Keratinocyte (primary cell): ENCODE data around the gene RNF166.

Experiments
- CTCF ChIP-seq, 3 experiments: IDR thresholded peaks in 1 of 3; conservative IDR thresholded peaks in 1 of 3; optimal IDR thresholded peaks in 1 of 3; 2 replicates in 2 of 3; 3 replicates in 1 of 3; pipeline versions ENCODE3 to v1.5.1; 2011; ENCODE audit warnings: low read length in 3 of 3, mild to moderate bottlenecking in 3 of 3, moderate library complexity in 2 of 3, control low read depth in 1 of 3, inconsistent platforms in 1 of 3; ENCODE audit not compliant: insufficient read depth in 2 of 3; ENCODE audit errors: extremely low read depth in 1 of 3
- EZH2 ChIP-seq: IDR thresholded peaks from one replicate; pipeline ENCODE4 v1.6.1; 2012; ENCODE audit warnings: inconsistent platforms, mild to moderate bottlenecking, low read length, moderate library complexity

GRCh38 chr16:88733630-88734360, 27.6 kb upstream of the RNF166 start:
- TF ChIP-seq CTCF (optimal IDR thresholded peaks at IDR 0.05 in 1 of 3, IDR thresholded peaks at IDR 0.05 in 1 of 3, conservative IDR thresholded peaks at IDR 0.05 in 1 of 3; ENCODE audit: extremely low read depth in 1 of 3, insufficient read depth in 2 of 3, low read length in 3 of 3) (no peak), EZH2 (no peak)
